NCI-H2107 (cell line): ENCODE measurements around the gene RAC3.

ENCODE experiments used
- DNase-seq: peaks from one replicate; lab custom pipeline; 2025; lab: John Stamatoyannopoulos, UW

RAC3 gene

DNA sequence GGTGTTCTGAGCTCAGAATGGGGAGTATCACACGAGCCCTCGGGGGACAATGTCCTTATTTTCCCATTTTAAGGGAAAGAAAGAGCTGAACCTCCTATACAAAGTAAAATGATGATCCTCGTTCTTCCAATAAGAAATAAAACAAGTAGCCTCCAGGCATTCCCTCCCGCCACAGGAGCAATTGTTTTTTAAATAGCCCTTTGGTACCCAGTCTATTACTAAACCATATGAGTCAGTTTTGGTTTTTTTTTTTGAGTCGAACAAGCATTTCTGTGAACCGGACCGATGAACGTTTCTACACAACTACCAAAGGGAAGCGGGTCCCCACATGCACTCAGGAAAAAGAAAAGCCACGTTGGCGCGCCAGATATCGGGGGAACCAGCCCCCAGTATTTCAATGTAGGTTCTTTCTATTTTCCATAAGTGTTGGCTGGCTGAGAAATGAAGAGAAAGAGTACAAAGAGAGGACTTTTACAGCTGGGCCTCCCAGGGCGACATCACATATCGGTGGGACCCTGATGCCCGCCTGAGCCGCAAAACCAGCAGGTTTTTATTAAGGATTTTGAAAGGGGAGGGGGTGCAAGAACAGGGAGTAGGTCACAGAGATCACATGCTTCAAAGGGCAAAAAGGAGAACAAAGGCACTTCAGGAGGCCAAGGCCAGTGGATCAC is 9.8 kb downstream of the RAC3 start:
- no peak for DNase-seq

- no peak for DNase-seq
Measured at GRCh38 chr17:82042649-82043048, 11.2 kb downstream of the RAC3 start.

DNA sequence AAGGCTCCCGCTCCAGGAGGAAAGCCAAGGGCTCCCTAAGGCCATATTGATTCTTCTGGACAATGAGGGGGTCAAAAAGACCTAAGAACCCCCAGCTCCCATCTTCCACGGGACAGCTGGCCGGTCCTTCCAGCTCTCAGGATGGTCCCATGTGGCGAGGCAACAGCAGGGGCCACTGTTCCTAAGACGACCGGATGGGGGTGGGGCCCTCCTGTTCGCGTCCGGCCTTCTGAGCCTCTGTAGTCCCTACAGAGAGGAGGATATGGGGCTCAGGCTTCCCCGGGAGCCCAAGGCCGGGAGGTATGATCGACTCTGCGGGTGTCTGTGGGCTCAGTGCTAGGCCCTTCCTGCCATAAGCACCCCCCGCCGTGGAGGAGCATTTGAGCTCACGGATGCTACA is 12.0 kb downstream of the RAC3 start:
- DNase-seq: no peak

DNA sequence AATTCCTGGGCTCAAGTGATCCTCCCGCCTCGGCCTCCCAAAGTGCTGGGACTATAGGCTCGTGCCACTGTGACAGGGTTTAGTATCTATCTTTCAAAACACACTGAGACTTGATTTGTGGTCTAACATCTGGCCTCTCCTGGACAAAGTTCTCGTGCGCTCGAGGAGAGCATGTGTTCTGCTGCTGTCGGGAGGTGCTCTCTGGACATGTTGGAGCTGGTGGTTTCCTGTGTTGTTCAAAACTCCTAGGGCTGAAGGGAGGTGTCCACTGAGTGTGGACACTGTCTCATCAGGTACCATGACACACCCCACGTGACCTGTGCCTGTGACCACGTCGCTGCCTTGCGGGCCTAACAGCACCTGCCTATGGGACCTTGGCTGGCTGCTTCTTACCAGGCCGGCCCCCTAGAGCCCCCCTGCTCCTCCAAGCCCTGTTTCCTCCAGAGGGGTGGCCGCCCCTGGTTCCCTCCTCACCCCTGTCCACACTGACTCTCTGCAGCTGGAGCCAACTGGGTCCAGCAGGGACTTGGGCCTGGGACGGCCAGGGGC is 14.5 kb downstream of the RAC3 start:
- no peak for DNase-seq

DNA sequence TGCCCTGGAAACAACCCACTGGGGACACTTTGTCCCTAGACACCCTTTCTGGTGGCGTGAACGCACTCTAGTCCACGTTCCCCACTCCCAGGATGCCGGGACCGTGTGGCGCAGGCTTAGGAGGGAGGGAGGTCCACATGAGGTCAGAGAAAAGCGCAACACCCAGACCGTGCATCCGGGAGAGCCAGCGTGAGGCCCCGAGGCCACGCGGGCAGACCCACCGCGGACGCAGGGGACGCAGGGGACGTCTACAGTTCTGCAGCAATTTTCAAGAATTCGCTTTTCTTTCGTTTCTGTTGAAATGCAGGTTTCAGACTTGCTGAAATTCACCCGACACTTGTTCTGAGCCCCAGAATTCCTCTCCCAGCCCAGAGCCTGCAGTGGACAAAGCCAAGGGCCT is 15.4 kb downstream of the RAC3 start:
- no peak for DNase-seq

DNA sequence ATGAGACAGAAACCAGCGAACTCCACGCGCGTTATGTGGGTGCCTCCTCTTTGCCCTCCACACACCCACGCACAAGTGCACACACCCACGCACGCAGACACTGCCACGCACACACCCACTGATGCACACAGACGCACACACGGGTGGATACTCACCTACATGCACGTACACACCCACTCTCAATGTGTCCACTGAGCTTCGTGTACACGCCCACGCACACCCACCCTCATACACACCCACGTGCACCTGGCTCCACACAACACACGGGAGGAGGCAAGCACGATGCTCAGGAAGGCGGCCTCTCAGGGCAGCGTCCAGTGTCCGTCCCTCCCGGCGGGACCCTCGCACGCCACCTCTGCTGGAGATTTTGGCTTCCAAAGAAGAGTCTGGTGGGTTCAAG is 15.9 kb downstream of the RAC3 start:
- no peak for DNase-seq

DNA sequence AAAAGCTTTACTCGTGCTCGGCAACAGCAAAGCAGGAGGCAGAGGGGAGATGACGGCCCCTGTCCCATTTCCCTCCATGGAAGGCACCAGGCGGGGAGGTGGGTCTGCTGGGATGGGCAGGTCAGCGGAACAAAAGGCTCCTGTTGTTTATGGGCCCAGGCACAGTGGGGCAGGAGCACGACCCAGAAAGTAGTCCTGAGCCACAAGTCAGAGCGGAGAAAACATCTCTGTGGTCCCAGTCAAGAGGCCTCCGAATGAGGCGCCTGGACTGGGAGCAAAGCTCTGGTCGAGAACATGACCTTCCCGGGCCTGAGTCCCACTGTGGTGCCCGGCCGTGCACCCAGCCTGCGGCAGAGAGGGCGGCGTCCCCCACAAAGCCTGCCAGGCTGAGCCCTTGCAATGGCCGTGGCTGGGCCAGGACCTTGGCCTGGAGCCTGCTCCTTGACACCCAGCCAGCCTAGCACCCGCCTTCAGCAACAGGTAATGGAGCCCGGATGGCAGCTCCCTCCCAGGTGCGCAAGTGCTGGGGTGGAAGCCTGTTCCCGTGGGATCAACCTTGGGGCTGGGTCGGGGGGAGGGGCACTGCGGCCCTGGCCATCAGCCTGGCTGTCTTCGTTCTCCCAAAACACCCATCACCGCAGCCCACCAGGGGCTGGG is 16.6 kb downstream of the RAC3 start:
- no peak for DNase-seq

DNA sequence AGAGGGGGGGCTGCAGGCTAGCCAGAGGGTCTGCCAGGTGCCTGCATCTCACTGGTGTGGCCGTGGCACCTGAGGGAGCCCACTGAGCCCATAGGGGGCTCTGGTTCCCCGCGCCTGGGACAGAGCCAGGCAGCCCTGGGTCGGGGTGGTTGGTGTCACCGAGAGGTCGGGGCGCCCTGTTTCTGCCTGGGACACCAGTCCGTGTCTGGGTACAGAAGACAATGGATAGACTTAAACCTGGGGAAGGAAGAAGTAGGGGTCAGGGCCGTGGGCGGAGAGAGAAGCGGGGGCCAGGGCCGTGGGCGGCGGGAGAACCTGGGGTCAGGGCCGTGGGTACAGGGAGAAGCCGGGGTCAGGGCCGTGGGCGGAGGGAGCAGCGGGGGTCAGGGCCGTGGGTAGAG is 17.1 kb downstream of the RAC3 start:
- DNase-seq: no peak

DNA sequence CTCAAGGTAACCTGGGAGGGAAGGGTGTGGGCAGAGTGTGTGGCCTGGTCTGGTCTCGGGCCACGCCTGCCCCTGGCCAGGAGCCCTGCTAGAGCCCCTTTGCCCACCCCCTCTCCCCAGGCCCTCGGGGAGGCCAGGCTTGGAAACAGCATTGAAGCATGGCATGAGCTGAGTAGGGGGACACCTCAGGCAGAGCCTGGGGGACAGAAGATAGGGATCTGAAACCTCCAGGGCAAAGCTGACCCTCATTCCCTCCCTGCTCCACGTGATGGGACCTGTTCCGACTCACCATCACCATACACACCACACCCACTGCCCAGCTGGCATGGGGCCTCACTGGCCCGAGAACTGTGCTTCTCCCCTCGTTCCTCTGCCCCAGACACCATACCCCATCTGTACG is 17.6 kb downstream of the RAC3 start:
- no peak for DNase-seq

- no peak for DNase-seq
Measured at GRCh38 chr17:82049521-82049971, 18.1 kb downstream of the RAC3 start.

DNA sequence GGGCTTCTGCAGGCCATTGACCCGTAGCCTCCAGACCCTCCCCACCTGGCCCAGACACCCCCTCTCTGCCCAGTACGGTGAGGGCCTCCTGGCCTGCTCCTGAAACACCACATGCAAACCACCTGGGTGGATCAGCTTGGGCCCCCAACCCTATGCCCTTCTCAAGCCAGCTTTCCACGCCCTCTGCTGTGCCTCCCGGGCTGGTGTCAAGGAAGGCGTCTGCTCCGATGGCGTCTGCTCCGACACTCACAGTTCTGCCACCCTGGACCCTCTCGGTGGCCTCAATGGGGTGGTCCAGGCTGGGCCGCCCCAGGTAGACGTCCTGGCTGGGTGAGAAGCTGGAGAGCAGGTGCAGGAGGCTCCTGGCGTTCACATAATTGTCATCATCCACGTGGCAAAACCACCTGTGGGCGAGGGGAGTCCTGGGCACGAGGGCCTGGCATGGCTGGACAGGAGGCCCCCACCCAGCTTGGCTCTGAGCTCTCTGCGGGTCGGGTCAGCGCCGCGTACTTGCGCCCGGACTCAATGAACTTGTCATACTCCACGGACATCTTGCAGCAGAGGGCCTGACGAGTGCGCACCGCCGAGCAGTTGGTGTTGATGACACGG is 18.8 kb downstream of the RAC3 start:
- DNase-seq: no peak

DNA sequence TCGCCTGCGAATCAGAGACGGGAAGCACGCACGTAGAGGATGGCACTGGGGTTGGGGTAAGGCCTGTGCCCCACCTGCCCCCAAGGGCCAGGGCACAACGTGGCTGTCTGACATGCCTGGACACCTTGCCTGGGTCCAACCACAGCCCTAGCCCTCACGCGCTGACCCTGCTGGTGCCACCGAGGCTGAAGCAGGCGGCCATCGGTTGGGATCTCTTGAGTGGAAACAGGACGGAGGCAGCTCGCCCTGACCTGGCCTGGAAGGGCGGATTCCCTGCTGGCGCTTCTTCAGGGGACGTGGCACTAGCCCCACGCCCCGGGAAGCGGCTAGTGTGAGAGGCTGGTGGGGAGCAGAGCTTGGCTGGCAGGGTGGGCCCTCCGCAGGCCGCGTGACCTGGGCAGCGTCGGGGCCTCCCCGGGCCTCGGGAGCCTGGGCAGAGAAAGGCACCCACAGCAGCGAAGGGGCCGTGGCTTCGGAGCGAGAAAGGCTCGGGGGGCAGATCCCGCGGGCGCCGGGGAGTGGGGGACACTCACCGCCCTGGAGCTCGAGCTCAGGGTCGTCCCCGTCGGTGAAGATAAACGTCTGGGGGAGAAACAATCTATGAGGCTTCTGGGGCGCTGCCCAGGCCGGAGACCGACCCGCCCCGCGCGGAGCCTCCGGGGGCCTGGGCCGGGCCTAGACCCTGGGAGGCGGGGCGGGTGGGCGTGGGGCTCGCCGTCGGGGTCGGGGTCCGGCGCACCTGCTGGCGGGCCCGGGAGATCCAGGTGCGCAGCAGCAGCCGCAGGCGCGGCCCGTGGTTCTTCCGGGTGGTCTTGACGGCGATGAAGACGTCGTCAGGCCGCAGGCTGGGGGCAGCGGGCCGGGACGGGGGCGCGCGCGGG is 19.5 kb downstream of the RAC3 start:
- DNase-seq: no peak

DNA sequence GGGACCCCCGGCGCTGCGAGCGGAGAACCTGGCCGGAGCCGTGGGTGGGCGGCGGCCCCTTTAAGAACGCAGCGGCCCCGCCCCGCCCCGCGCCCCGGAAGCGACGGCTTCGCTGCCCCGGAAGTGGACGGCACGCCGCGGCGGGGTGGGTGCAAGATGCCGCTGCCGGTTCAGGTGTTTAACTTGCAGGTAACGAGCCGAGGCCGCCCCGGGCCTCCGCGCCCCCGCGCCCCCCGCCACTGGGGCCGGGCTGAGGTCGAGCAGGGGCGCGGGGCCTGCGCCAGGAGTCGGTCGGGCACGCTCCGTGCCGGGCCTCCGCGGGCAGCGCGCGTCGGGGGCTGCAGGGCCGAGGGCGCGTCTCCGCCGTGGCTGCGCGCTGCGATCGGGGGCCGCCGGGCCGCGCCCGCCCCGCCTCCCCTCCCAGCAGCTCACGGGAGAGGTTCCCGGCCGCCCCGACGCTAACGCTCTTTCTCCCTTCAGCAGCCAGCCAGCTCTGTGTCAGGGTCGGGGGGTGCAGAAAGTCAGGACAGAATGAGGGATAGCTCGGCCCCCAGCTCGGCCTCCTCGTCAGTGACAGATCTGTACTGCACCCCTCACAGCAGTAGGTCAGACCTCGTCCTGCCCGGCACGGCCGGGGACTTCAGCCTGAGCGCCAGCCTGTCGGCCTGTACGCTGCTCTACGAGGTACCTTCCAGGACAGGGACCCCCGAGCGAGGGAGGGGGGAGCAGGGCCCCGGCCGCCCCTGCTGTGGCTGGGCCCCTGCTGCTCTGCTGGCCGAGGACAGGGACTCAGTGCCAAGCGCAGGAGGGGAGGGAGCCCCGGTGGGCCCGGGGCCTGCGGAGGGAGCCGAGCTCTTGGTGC is 20.5 kb downstream of the RAC3 start, which contains the start of the genes GPS1 and RFNG:
Gene GPS1, plus strand, starts transcription at position 123 of the 862 bp plus-strand sequence. Its CDS starts 34 bp downstream, at position 157.
Gene RFNG, minus strand, starts transcription at position 36 of the 862 bp plus-strand sequence. CDS start 45 bp downstream, outside the sequence.
- peak; percentile 45 for DNase-seq

GRCh38 chr17:82052638-82053059 is 21.2 kb downstream of the RAC3 start:
- no peak for DNase-seq

- no peak for DNase-seq
Measured at GRCh38 chr17:82053130-82053529, 21.7 kb downstream of the RAC3 start.

- DNase-seq: no peak
Measured at GRCh38 chr17:82053556-82054263, 22.2 kb downstream of the RAC3 start.

- no peak for DNase-seq
Measured at GRCh38 chr17:82054351-82055022, 23.0 kb downstream of the RAC3 start.

GRCh38 chr17:82055023-82055964 is 23.8 kb downstream of the RAC3 start:
- DNase-seq: no peak
